GM12878 (cell line): Measurements from ENCODE around the gene MAP4K4. TPM values are rescaled to one million over a fixed set of nuclear protein-coding genes. Genes with fewer than 3 reads are reported as not detected.

Experiments used
- ATAC-seq: fragments of 200-7000 bp; cut with Tn5 transposase; 3 replicates; pipeline ENCODE4 v1.9.1; 2020; ENCODE audit warnings: mild to moderate bottlenecking, moderate library complexity
- BruUV-seq: library from RNA; stranded (reverse); fragments of 400-500 nt; replicated peaks from 2 replicates; lab custom pipeline; 2021; lab: Mats Ljungman, UMichigan
- CTCF ChIA-PET: fragments of 300-600 bp; sonication (Branson Sonifier 250); formaldehyde crosslinking; extraction: SDS; loops from one replicate; lab custom pipeline; 2021; ENCODE audit warnings: inconsistent platforms; lab: Yijun Ruan, JAX
- POLR2A ChIA-PET: fragments of 350-600 bp; formaldehyde crosslinking; extraction: SDS; loops from one replicate; lab custom pipeline; 2021; ENCODE audit warnings: inconsistent platforms; lab: Charles Lee
- RAD21 ChIA-PET: fragments of 300-600 bp; sonication (Branson Sonifier 250); formaldehyde crosslinking; loops from one replicate; lab custom pipeline; 2023; ENCODE audit warnings: antibody characterized with exemption; ENCODE audit not compliant: unreplicated experiment; lab: Charles Lee
- SMC1A ChIA-PET: fragments of 300-600 bp; sonication (Branson Sonifier 250); formaldehyde crosslinking; loops from one replicate; lab custom pipeline; 2023; ENCODE audit not compliant: unreplicated experiment, uncharacterized antibody; lab: Charles Lee
- DNase-seq: peaks from one replicate; pipeline ENCODE4 v3.0.0-alpha.2; 2011; ENCODE audit warnings: low read depth, low spot score
- FAIRE-seq: peaks from 3 replicates; lab custom pipeline; 2011; peaks lifted over from hg19 to GRCh38; lab: Jason Lieb, UNC
- H2AFZ ChIP-seq: 2 replicates; pipeline ENCODE4 v1.6.0; 2011; ENCODE audit warnings: low read depth, low read length, control low read depth; ENCODE audit not compliant: control insufficient read depth
- H3K27ac ChIP-seq: 2 replicates; pipeline ENCODE4 v1.5.1; 2011; ENCODE audit warnings: control low read depth; ENCODE audit not compliant: control insufficient read depth, insufficient read depth
- H3K27me3 ChIP-seq, 2 experiments: replicated peaks in 1 of 2; 2 replicates each; pipeline versions ENCODE4 v1.6.0 to v1.6.1; 2011; ENCODE audit warnings: low read length in 1 of 2; ENCODE audit not compliant: control insufficient read depth in 2 of 2, insufficient read depth in 2 of 2
- H3K36me3 ChIP-seq, 2 experiments: 2 replicates each; pipeline ENCODE4 v1.5.1; 2011; ENCODE audit warnings: low read length in 1 of 2; ENCODE audit not compliant: control insufficient read depth in 2 of 2, insufficient read depth in 2 of 2
- H3K4me1 ChIP-seq: 2 replicates; pipeline ENCODE4 v1.6.1; 2011; ENCODE audit warnings: mild to moderate bottlenecking, low read length, moderate library complexity, mixed read lengths; ENCODE audit not compliant: control insufficient read depth, insufficient read depth
- H3K4me2 ChIP-seq: 2 replicates; pipeline ENCODE4 v1.6.0; 2011; ENCODE audit warnings: control low read depth; ENCODE audit not compliant: control insufficient read depth, insufficient read depth
- H3K4me3 ChIP-seq: fragments of 200-600 bp; sonication (generic); 2 replicates; pipeline ENCODE4 v1.5.1; 2016
- H3K79me2 ChIP-seq: 2 replicates; pipeline ENCODE4 v1.6.0; 2011; ENCODE audit warnings: low read length; ENCODE audit not compliant: control insufficient read depth, insufficient read depth
- H3K9ac ChIP-seq: 2 replicates; pipeline ENCODE4 v1.8.0; 2011; ENCODE audit warnings: low read length, control low read depth, mixed read lengths; ENCODE audit not compliant: control insufficient read depth, insufficient read depth
- H3K9me3 ChIP-seq: replicated peaks from 3 replicates; pipeline ENCODE4 v1.5.1; 2011; ENCODE audit warnings: mild to moderate bottlenecking, low read length; ENCODE audit not compliant: control insufficient read depth, insufficient read depth
- H4K20me1 ChIP-seq: 2 replicates; pipeline ENCODE4 v1.6.0; 2011; ENCODE audit not compliant: control insufficient read depth, insufficient read depth
- ATF3 ChIP-seq: IDR thresholded peaks from 2 replicates; pipeline ENCODE4 v1.6.1; 2011; ENCODE audit warnings: low read depth, mild to moderate bottlenecking, low read length, moderate library complexity, borderline replicate concordance; ENCODE audit errors: extremely low read depth
- FOXM1 ChIP-seq: IDR thresholded peaks from 2 replicates; pipeline ENCODE4 v1.6.1; 2012; ENCODE audit warnings: low read depth, mild to moderate bottlenecking, inconsistent platforms, low read length, moderate library complexity
- MTA2 ChIP-seq: fragments of 450-650 bp; IDR thresholded peaks from 2 replicates; pipeline ENCODE4 v1.6.1; 2016; ENCODE audit warnings: low read depth, mild to moderate bottlenecking, moderate library complexity
- PAX8 ChIP-seq: fragments of 450-650 bp; IDR thresholded peaks from 2 replicates; pipeline ENCODE4 v1.6.1; 2017; ENCODE audit warnings: mild to moderate bottlenecking, moderate library complexity
- POLR2AphosphoS2 ChIP-seq: IDR thresholded peaks from 2 replicates; pipeline ENCODE4 v1.6.1; 2011; ENCODE audit warnings: low read depth, mild to moderate bottlenecking, low read length, improper control_type of control experiment, moderate library complexity
- SPI1 ChIP-seq: IDR thresholded peaks from 2 replicates; pipeline ENCODE4 v1.6.1; 2011; ENCODE audit warnings: low read depth, mild to moderate bottlenecking, low read length, moderate library complexity, borderline replicate concordance; ENCODE audit not compliant: insufficient read depth
- STAT1 ChIP-seq: fragments of 450-650 bp; conservative IDR thresholded peaks from 2 replicates; pipeline ENCODE4 v1.6.1; 2014; ENCODE audit warnings: antibody characterized with exemption, mild to moderate bottlenecking
- TBL1XR1 ChIP-seq: IDR thresholded peaks from 2 replicates; pipeline ENCODE4 v1.6.1; 2012; ENCODE audit warnings: low read depth, low read length, improper control_type of control experiment
- TCF7 ChIP-seq: IDR thresholded peaks from 2 replicates; pipeline ENCODE4 v1.6.1; 2014; ENCODE audit warnings: antibody characterized with exemption, borderline replicate concordance
- WGBS: methylation state at CpG from one replicate; pipeline ENCODE4 v1.1.6; 2016; ENCODE audit warnings: low lambda C conversion rate; ENCODE audit not compliant: insufficient replicate concordance, insufficient coverage; ENCODE audit errors: missing lambda C conversion rate; 5-methylcytosine and 5-hydroxymethylcytosine counted together
- in situ Hi-C: fragments of 300-500 bp; cut with MboI; formaldehyde crosslinking; loops from 9 replicates; pipeline ENCODE4 v1.14.3; 2018; ENCODE audit warnings: mixed read lengths
- intact Hi-C: fragments of 100-400 bp; cut with micrococcal nuclease; formaldehyde crosslinking; loops from one replicate; pipeline ENCODE4 v1.14.2; 2022; ENCODE audit not compliant: unreplicated experiment
- polyA plus RNA-seq, 11 experiments: library from polyadenylated mRNA; depleted of rRNA in 4 of 11; unstranded in 6 of 11; stranded (reverse) in 5 of 11; fragments of >200 nt; fragmentation: Nextera tagmentation in 4 of 11; fragmentation: Illumina TruSeq in 1 of 11; extraction: Ambion mirVana in 4 of 11; extraction: Trizol in 1 of 11; gene quantifications; 1 replicate in 1 of 11; 2 replicates in 10 of 11; pipeline versions ENCODE4 v1.2.1 to v1.2.3, GENCODE V29; 2011 to 2016; ENCODE audit warnings: inconsistent platforms in 2 of 11, missing spikeins in 2 of 11, low read depth in 1 of 11
- total RNA-seq, 4 experiments: library from RNA; depleted of rRNA in 3 of 4; stranded (reverse); fragments of >200 nt in 3 of 4; fragmentation: Illumina TruSeq in 1 of 4; extraction: Trizol in 1 of 4; gene quantifications; 2 replicates each; pipeline versions ENCODE4 v1.2.1 to v1.2.3, GENCODE V29; 2013 to 2021

MAP4K4 gene
- total and polyA plus RNA-seq, 10 of the 15 experiments (the other 5 are each of a cell fraction or from before 2014, with no cell fraction given): 1.9 to 50.4 (median 9.7) TPM

DNA sequence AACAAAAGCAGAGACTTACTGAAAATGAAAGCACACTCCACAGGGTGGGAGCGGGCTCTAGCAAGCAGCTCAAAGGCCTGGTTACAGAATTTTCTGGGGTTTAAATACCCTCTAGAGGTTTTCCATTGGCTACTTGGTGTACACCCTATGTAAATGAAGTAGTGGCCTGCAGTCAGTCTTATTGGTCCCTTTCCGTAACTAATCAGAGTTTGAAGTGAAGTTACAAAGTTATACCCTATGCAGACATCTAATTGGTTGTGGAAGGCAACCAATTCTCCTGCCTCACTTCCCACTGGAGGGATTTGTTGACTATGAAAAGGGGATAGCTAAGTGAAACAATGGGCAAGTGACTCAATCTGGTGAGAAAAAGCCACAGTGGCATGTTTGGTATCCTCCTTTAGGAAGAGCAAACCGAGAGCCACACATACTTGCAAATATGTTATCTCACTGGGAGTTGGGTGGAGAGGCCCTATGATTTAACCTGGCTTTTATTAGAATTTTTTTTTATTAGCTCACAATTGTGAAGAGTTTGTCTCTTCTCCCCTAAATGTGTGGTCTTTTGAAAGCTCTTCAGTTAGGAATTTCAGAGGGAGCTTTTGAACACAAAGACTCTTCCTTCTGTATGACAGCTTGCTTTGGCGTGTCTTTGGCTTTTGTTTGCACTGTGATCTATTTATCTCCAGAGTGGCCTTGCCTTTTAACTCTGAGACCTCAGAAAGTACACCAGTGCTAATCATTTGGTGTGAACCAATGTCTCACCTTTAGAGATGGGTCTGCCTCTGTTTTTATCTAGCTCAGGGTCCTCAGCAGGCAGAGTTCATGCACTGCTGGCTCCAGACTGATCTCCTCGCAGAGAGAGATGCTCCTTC, 69.6 kb downstream of the MAP4K4 start:
- ATAC-seq: no peak; the same call in 2 of the 3 replicates
- Histone ChIP-seq H2AFZ (no peak overlapping the region), H3K36me3 (no peaks in the 10 kb centered on the region), H4K20me1 (no peaks in the 10 kb centered on the region), H3K4me3 (no peak overlapping the region), H3K79me2 (no peaks in the 10 kb centered on the region), H3K27me3 (no peaks in the 10 kb centered on the region; a peak in 1 of 4 replicates), H3K4me1 (no peaks in the 10 kb centered on the region), H3K9ac (no peak overlapping the region), H3K9me3 (no peaks in the 10 kb centered on the region), H3K27ac (no peak overlapping the region), H3K4me2 (no peak overlapping the region)
- TF ChIP-seq MTA2: no peak
- no peak for TF ChIP-seq TCF7
- no peak for TF ChIP-seq ATF3
- TF ChIP-seq SPI1: no peak
- TF ChIP-seq STAT1: no peak
- no peak for TF ChIP-seq POLR2AphosphoS2
- TF ChIP-seq FOXM1: no peak
- TF ChIP-seq PAX8: no peak
- TF ChIP-seq TBL1XR1: no peak
- ChIA-PET POLR2A (interaction anchor here (0.6 to 1.5 kb wide), 4 partner anchors 9 to 36 kb away, joined by 3 to 6 read pairs (median 4); no protein-coding TSS in a partner anchor), RAD21 (interaction anchor here (1.0 to 2.1 kb wide), 6 partner anchors 10 to 65 kb away, joined by 3 to 6 read pairs (median 3); no protein-coding TSS in a partner anchor), SMC1A (interaction anchor here (0.9 to 6.7 kb wide), 13 partner anchors 9 to 347 kb away, joined by 3 to 102 read pairs (median 4); no protein-coding TSS in a partner anchor), CTCF (interaction anchor here (0.7 to 12.9 kb wide), 11 partner anchors 9 to 348 kb away, joined by 3 to 204 read pairs (median 3); no protein-coding TSS in a partner anchor)
- intact Hi-C loops: no loop called here
- BruUV-seq: no TSS peak
- in situ Hi-C loops: no loop called here
- DNase-seq: no peak
- FAIRE-seq: no peak
- 56% methylated on average over 5 of the region's 5 CpGs for WGBS
